K562 (cell line): ENCODE results near the gene SMIM23. TPM values are rescaled to one million over a fixed set of nuclear protein-coding genes. Genes with fewer than 3 reads are reported as not detected.

Experiments
- ATAC-seq: fragments of 200-7000 bp; cut with Tn5 transposase; 3 replicates; pipeline ENCODE4 v1.9.1; 2020; ENCODE audit warnings: moderate library complexity
- BruUV-seq: library from RNA; stranded (reverse); fragments of 400-500 nt; replicated peaks from 2 replicates; lab custom pipeline; 2021; lab: Mats Ljungman, UMichigan
- CTCF ChIA-PET: fragments of 300-600 bp; formaldehyde crosslinking; extraction: SDS; loops from one replicate; lab custom pipeline; 2021; ENCODE audit warnings: low intra/inter-chr PET ratio; lab: Yijun Ruan, JAX
- POLR2A ChIA-PET: fragments of 300-600, 350-650 bp; sonication (Branson Sonifier 250); formaldehyde crosslinking; extraction: SDS; loops from one replicate; lab custom pipeline; 2021; ENCODE audit warnings: antibody characterized with exemption, inconsistent platforms; lab: Yijun Ruan, JAX
- DNase-seq, 4 experiments: peaks; one replicate each; pipeline versions ENCODE4 v3.0.0 to v3.0.0-alpha.2; 2011 to 2018; ENCODE audit warnings: low spot score in 3 of 4, mixed read lengths in 3 of 4; ENCODE audit errors: extremely low read depth in 1 of 4
- FAIRE-seq: peaks from 2 replicates; lab custom pipeline; 2011; peaks lifted over from hg19 to GRCh38; lab: Jason Lieb, UNC
- H2AFZ ChIP-seq: 2 replicates; pipeline ENCODE4 v1.6.0; 2011; ENCODE audit warnings: low read depth, low read length, control low read depth, inconsistent platforms
- H3K27ac ChIP-seq: fragments of 200-600 bp; 3 replicates; pipeline ENCODE4 v1.8.0; 2011; ENCODE audit warnings: low read depth, mild to moderate bottlenecking, control low read depth, inconsistent platforms, low read length, moderate library complexity, mixed read lengths; ENCODE audit errors: extremely low read depth
- H3K27me3 ChIP-seq, 2 experiments: fragments of 300-600 bp in 1 of 2; 2 replicates in 1 of 2; 3 replicates in 1 of 2; pipeline versions ENCODE4 v1.6.0 to v1.8.0; 2011; ENCODE audit warnings: inconsistent platforms in 2 of 2, low read length in 2 of 2, mild to moderate bottlenecking in 1 of 2, mixed read lengths in 1 of 2, moderate library complexity in 1 of 2; ENCODE audit not compliant: control insufficient read depth in 2 of 2, insufficient read depth in 2 of 2
- H3K36me3 ChIP-seq: fragments of 300-600 bp; 3 replicates; pipeline ENCODE4 v1.8.0; 2011; ENCODE audit warnings: mild to moderate bottlenecking, low read length, inconsistent platforms; ENCODE audit not compliant: control insufficient read depth, insufficient read depth
- H3K4me1 ChIP-seq, 2 experiments: fragments of 200-600 bp in 1 of 2; replicated peaks in 1 of 2; 2 replicates in 1 of 2; 3 replicates in 1 of 2; pipeline versions ENCODE4 v1.5.1 to v1.8.0; 2011; ENCODE audit warnings: inconsistent platforms in 2 of 2, low read length in 2 of 2, mild to moderate bottlenecking in 1 of 2, mixed read lengths in 1 of 2, moderate library complexity in 1 of 2; ENCODE audit not compliant: control insufficient read depth in 2 of 2, insufficient read depth in 2 of 2
- H3K4me2 ChIP-seq: 2 replicates; pipeline ENCODE4 v1.6.1; 2011; ENCODE audit warnings: low read length, control low read depth, inconsistent platforms, mixed read lengths; ENCODE audit not compliant: insufficient read depth
- H3K4me3 ChIP-seq: fragments of 200-600 bp; sonication (generic), shearing (Covaris generic); 2 replicates; pipeline ENCODE4 v1.5.1; 2016; ENCODE audit warnings: control low read depth, inconsistent platforms
- H3K79me2 ChIP-seq: fragments of 200-600 bp; 3 replicates; pipeline ENCODE4 v1.8.0; 2011; ENCODE audit warnings: low read length, inconsistent platforms; ENCODE audit not compliant: control insufficient read depth, insufficient read depth
- H3K9ac ChIP-seq, 2 experiments: 2 replicates each; pipeline versions ENCODE4 v1.6.0 to v1.6.1; 2011; ENCODE audit warnings: low read depth in 2 of 2, low read length in 2 of 2, control low read depth in 1 of 2, inconsistent platforms in 1 of 2, mild to moderate bottlenecking in 1 of 2, mixed read lengths in 1 of 2; ENCODE audit not compliant: insufficient read depth in 1 of 2
- H3K9me1 ChIP-seq: one replicate; pipeline ENCODE4 v1.6.0; 2011; ENCODE audit warnings: inconsistent platforms, mild to moderate bottlenecking, low read length, moderate library complexity; ENCODE audit not compliant: control insufficient read depth, insufficient read depth
- H3K9me3 ChIP-seq: replicated peaks from 2 replicates; pipeline ENCODE4 v1.5.1; 2011; ENCODE audit warnings: low read depth, low read length, inconsistent platforms; ENCODE audit not compliant: control insufficient read depth, insufficient read depth
- H4K20me1 ChIP-seq: replicated peaks from 2 replicates; pipeline ENCODE4 v1.6.1; 2011; ENCODE audit warnings: low read length, inconsistent platforms, mixed read lengths; ENCODE audit not compliant: control insufficient read depth, insufficient read depth
- CBFA2T3 ChIP-seq: fragments of 450-650 bp; IDR thresholded peaks from 2 replicates; pipeline ENCODE4 v1.6.1; 2017
- CBX5 ChIP-seq: IDR thresholded peaks from 2 replicates; pipeline ENCODE4 v1.6.1; 2014; ENCODE audit warnings: low read depth, borderline replicate concordance
- FOXA1 ChIP-seq: fragments of 450-650 bp; IDR thresholded peaks from 2 replicates; pipeline ENCODE4 v1.6.1; 2016; ENCODE audit warnings: mild to moderate bottlenecking, borderline replicate concordance
- FOXK2 ChIP-seq, 2 experiments: fragments of 450-650 bp; IDR thresholded peaks in 1 of 2; conservative IDR thresholded peaks in 1 of 2; 2 replicates each; pipeline ENCODE4 v1.6.1; 2016; ENCODE audit warnings: low read depth in 2 of 2, mild to moderate bottlenecking in 1 of 2
- GTF3C2 ChIP-seq: IDR thresholded peaks from 3 replicates; pipeline ENCODE4 v1.6.1; 2011; ENCODE audit warnings: borderline replicate concordance, mild to moderate bottlenecking, moderate library complexity; ENCODE audit not compliant: insufficient read length; ENCODE audit errors: extremely low read depth
- KDM2B ChIP-seq: fragments of 250-450 bp; sonication (Bioruptor Pico); IDR thresholded peaks from 2 replicates; pipeline ENCODE4 v1.8.0; 2021; ENCODE audit warnings: mild to moderate bottlenecking, moderate library complexity
- KLF6 ChIP-seq: fragments of 250-450 bp; sonication (Bioruptor Pico); IDR thresholded peaks from 2 replicates; pipeline ENCODE4 v1.4.0; 2020; ENCODE audit warnings: mild to moderate bottlenecking, moderate library complexity, borderline replicate concordance
- MBD2 ChIP-seq: sonication (generic); IDR thresholded peaks from 2 replicates; pipeline ENCODE4 v1.6.1; 2016; ENCODE audit warnings: low read depth, borderline replicate concordance
- RBM34 ChIP-seq: fragments of 200-400 bp; formaldehyde crosslinking; IDR thresholded peaks from 2 replicates; pipeline ENCODE4 v1.6.1; 2018; ENCODE audit warnings: low read length, borderline replicate concordance; ENCODE audit not compliant: insufficient read depth
- RFX7 ChIP-seq: fragments of 250-450 bp; sonication (Bioruptor Pico); IDR thresholded peaks from 2 replicates; pipeline ENCODE4 v1.5.1; 2021; ENCODE audit warnings: mild to moderate bottlenecking
- SRSF1 ChIP-seq: fragments of 200-400 bp; formaldehyde crosslinking; IDR thresholded peaks from 2 replicates; pipeline ENCODE4 v1.6.1; 2017; ENCODE audit warnings: mild to moderate bottlenecking, low read depth, low read length, moderate library complexity
- ZFP36 ChIP-seq: fragments of 150-350 bp; IDR thresholded peaks from 2 replicates; pipeline ENCODE4 v1.6.1; 2018; ENCODE audit warnings: low read length, low read depth; ENCODE audit not compliant: partially characterized antibody
- ZNF12 ChIP-seq: sonication (generic); formaldehyde crosslinking; IDR thresholded peaks from 2 replicates; pipeline ENCODE4 v1.4.0; 2020; ENCODE audit warnings: mild to moderate bottlenecking, missing genetic modification reagents
- ZNF57 ChIP-seq: fragments of 450-650 bp; formaldehyde crosslinking; IDR thresholded peaks from 2 replicates; pipeline ENCODE4 v1.4.0; 2020; ENCODE audit warnings: mild to moderate bottlenecking, moderate library complexity
- WGBS: fragments of 100-300 bp; shearing (Covaris generic); methylation state at CpG from one replicate; pipeline ENCODE4 v1.1.6; 2016; ENCODE audit warnings: low coverage, mixed read lengths; ENCODE audit not compliant: insufficient coverage; ENCODE audit errors: missing lambda C conversion rate; 5-methylcytosine and 5-hydroxymethylcytosine counted together
- in situ Hi-C: fragments of 300-500 bp; cut with MboI; formaldehyde crosslinking; loops from 4 replicates; pipeline ENCODE4 v1.15.0; 2018; ENCODE audit warnings: inconsistent platforms, mixed read lengths
- intact Hi-C: fragments of 100-400 bp; cut with micrococcal nuclease; formaldehyde crosslinking; loops from 2 replicates; pipeline ENCODE4 v1.14.2; 2022
- polyA plus RNA-seq, 8 experiments: library from polyadenylated mRNA; depleted of rRNA in 4 of 8; stranded (reverse) in 5 of 8; unstranded in 3 of 8; fragments of >200 nt; fragmentation: Nextera tagmentation in 2 of 8; fragmentation: Illumina TruSeq in 1 of 8; extraction: Ambion mirVana in 2 of 8; extraction: Trizol in 1 of 8; gene quantifications; 2 replicates each; pipeline versions ENCODE4 v1.2.1 to v1.2.3, GENCODE V29; 2011 to 2014; ENCODE audit warnings: inconsistent platforms in 1 of 8, missing spikeins in 1 of 8
- total RNA-seq, 7 experiments: library from RNA; depleted of rRNA in 6 of 7; stranded (reverse); fragments of >200 nt in 6 of 7; fragmentation: Illumina TruSeq in 2 of 7; extraction: Trizol in 2 of 7; gene quantifications; 2 replicates each; pipeline versions ENCODE4 v1.2.1 to v1.2.3, GENCODE V29; 2011 to 2021; ENCODE audit warnings: low replicate concordance in 1 of 7

The SMIM23 gene
- total and polyA plus RNA-seq, 9 of the 15 experiments (the other 6 are each of a cell fraction or from before 2014, with no cell fraction given) = not detected

GRCh38 chr5:171832775-171833174 lies 47.2 kb downstream of the SMIM23 start:
- in situ Hi-C loops (no loop called here), intact Hi-C loops (no loop called here)
- H3K36me3 ChIP-seq = no peaks in the 10 kb centered on the region
- peaks cover 7 to 18% of the 10 kb centered on the region in 2 experiments; a peak in 4 of 5 replicates for H3K27me3 ChIP-seq
- CTCF ChIA-PET = no interaction called here
- no peak overlapping the region for H3K9ac ChIP-seq
- FAIRE-seq (no peak), ATAC-seq (no peak), DNase-seq (no peak)
- POLR2A ChIA-PET = interaction anchor here (0.8 kb wide), 1 partner anchor 28 kb away, joined by 3 read pairs; no protein-coding TSS in a partner anchor
- no peaks in the 10 kb centered on the region for H4K20me1 ChIP-seq
- H3K4me3 ChIP-seq = no peak overlapping the region
- H2AFZ ChIP-seq = no peak overlapping the region
- no peaks in the 10 kb centered on the region for H3K4me1 ChIP-seq
- H3K9me1 ChIP-seq = no peaks in the 10 kb centered on the region
- no peak overlapping the region for H3K27ac ChIP-seq
- no peak overlapping the region for H3K4me2 ChIP-seq
- WGBS = 3% methylated on average over 2 of the region's 2 CpGs
- H3K9me3 ChIP-seq = no peaks in the 10 kb centered on the region
- BruUV-seq = no TSS peak
- no peaks in the 10 kb centered on the region for H3K79me2 ChIP-seq
- TF ChIP-seq MBD2 = no peak
- TF ChIP-seq, all 486 proteins: peak for 0

- CTCF ChIA-PET = interaction anchor here (0.6 kb wide), 1 partner anchor 479 kb away, joined by 4 read pairs; no protein-coding TSS in a partner anchor
Observed at GRCh38 chr5:171834461-171834860, 48.8 kb downstream of the SMIM23 start.

More at GRCh38 chr5:171834461-171834860, 48.8 kb downstream of the SMIM23 start:
- H3K36me3 ChIP-seq = no peaks in the 10 kb centered on the region
- no peaks in the 10 kb centered on the region for H4K20me1 ChIP-seq
- H3K79me2 ChIP-seq = no peaks in the 10 kb centered on the region
- no TSS peak for BruUV-seq
- no peak overlapping the region for H3K4me2 ChIP-seq
- POLR2A ChIA-PET = interaction anchor here (0.6 to 1.2 kb wide), 3 partner anchors 10 to 34 kb away, joined by 3 to 6 read pairs (median 3); no protein-coding TSS in a partner anchor
- intact Hi-C loops = no loop called here
- WGBS = 5% methylated on average over 2 of the region's 2 CpGs
- no peaks in the 10 kb centered on the region for H3K9me1 ChIP-seq
- ATAC-seq = no peak
- H3K9ac ChIP-seq = no peak overlapping the region
- no peak for FAIRE-seq
- in situ Hi-C loops = no loop called here
- TF ChIP-seq CBX5 (no peak), FOXA1 (no peak), RBM34 (no peak), ZFP36 (no peak), ZNF12 (CRISPR knock-in tag) (no peak), KDM2B (CRISPR knock-in tag) (no peak), SRSF1 (no peak), RFX7 (CRISPR knock-in tag) (no peak), ZNF57 (CRISPR knock-in tag) (no peak), CBFA2T3 (no peak), KLF6 (CRISPR knock-in tag) (no peak), FOXK2 (conservative IDR thresholded peaks at IDR 0.05 in 1 of 2, IDR thresholded peaks at IDR 0.05 in 1 of 2; ENCODE audit: low read depth in 2 of 2) (no peak), GTF3C2 (no peak)
- no peak for DNase-seq
- no peaks in the 10 kb centered on the region for H3K9me3 ChIP-seq
- H3K27me3 ChIP-seq = peaks cover 7 to 18% of the 10 kb centered on the region in 2 experiments; a peak in 4 of 5 replicates
- H3K4me1 ChIP-seq = peaks cover 0 to 4% of the 10 kb centered on the region in 2 experiments; a peak in 2 of 5 replicates
- no peak overlapping the region for H3K4me3 ChIP-seq
- H2AFZ ChIP-seq = no peak overlapping the region
- H3K27ac ChIP-seq = no peak overlapping the region
